Measurements from ENCODE around the gene ZNF507.

The ZNF507 gene

DNA sequence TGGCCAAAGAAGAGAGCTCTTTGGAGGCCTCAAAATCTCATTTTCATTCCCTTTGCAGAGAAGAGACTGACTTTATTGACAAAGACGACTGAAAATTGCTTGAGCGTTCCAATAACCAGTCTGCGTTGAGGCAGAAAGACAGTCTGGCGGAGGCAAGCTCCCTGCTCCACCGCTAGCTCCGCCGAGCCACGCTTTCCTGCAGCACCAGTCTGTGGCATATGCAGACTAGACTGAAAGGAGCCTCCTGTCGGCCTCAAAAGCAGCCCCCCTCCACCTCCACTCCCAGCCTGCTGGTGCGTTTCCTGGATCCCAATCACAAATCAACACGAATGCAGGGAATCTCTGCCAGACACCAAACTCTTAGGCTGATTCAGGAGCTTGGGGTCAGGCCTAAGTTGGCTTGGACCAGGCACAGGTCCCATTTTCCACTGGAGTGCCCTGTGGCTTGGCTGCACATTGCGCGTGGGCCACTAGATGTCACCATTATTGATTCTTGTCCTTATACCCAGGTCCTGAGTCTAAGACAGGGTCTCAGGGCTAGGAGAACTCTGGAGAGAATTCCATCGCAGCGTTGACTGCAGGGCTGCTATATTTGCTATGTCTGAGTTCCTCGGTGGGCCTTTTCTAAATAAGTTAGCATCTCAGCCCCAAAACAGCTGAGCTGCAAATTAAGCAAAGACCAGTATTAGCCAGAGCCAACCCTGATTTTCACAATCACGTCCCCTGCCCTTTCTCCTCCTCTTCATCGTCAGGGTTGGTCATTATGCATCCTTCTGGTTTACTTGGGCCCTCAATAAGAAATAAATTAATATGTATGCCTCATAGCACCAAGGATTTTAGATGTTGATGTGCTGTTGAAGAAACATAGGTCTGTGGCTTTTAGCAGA, 5.2 kb upstream of the ZNF507 start:
- DNase-seq (ENCODE audit: low read depth) = peak; percentile 20

DNA sequence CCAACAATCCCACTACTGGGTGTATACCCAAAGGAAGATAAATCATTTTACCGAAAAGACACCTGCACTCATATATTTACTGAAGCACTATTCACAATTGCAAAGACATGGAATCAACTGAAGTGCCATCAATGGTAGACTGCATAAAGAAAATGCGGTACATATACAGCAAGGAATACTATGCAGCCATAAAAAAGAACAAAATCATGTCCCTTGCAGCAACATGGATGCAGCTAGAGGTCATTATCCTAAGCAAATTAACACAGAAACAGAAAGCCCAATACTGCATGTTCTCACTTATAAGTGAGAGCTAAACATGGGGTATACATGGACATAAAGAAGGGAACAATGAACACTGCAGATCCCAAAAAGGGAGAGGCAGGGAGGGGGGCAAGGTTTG, 2.7 kb upstream of the ZNF507 start:
- no peak for DNase-seq (ENCODE audit: low read depth)

GRCh38 chr19:32343550-32344262, 1.7 kb upstream of the ZNF507 start:
- DNase-seq (ENCODE audit: low read depth) = no peak

GRCh38 chr19:32346901-32347300, 1.5 kb downstream of the ZNF507 start:
- DNase-seq (ENCODE audit: low read depth) = no peak

- DNase-seq (ENCODE audit: low read depth) = no peak
These were observed 2.2 kb downstream of the ZNF507 start for GRCh38 chr19:32347573-32347972.

DNA sequence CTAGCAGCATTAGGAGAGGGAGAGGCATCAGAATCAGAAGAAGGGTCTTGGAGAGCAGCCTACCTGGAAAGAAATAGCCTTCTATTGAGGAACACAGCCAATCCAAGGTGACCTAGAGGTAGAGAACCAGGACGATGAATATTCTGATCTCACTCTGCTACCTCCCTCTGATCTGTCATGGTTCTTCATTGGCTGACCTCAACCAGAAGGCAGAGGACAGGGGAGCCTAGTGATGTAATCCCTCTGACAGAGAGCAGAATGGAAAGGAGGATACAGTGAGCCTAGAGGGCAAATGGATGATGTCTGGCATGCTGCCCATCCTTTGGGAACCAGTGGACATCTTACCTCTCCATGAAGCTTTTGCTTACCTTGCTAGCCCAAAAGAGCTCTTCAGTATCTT, 3.6 kb downstream of the ZNF507 start:
- no peak for DNase-seq (ENCODE audit: low read depth)

- DNase-seq (ENCODE audit: low read depth) = no peak
These were observed 4.5 kb downstream of the ZNF507 start for GRCh38 chr19:32349724-32350470.

DNA sequence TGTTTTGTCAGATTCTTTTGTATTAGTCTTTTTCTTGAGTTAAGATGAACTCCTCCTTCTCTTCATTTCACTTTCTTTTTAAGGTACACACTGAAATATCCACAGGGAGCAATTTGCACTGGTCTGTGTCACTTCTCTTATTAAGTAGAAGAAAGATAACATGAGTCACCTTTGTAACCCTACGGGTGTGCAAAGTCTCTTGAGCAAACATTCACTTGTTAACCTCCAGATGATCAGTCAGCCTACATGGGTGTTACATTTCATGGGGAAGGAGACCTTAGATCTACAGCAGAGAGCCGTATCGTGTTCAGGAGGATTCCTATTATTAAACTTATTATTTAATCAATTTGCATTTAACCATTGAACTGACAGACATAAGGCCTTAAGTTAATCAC, 5.1 kb downstream of the ZNF507 start:
- no peak for DNase-seq (ENCODE audit: low read depth)

DNA sequence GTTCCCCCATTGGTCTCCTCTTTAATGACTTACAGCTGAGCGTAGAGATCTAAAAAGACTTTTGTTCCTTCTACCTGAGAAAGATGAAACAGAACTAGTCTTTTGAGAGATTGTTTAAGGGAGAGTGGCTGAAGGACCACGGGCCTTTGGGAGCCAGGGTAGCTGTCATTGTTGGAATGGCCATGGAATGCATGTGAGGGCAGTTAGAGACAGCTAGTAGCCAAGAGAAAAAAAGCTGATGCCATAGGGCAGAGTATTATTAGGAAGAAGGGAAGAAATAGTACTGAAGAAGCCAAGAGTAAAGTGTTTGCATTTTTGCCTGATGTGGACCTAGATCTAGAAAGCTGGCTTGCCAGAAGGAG, 5.6 kb downstream of the ZNF507 start:
- no peak for DNase-seq (ENCODE audit: low read depth)

DNA sequence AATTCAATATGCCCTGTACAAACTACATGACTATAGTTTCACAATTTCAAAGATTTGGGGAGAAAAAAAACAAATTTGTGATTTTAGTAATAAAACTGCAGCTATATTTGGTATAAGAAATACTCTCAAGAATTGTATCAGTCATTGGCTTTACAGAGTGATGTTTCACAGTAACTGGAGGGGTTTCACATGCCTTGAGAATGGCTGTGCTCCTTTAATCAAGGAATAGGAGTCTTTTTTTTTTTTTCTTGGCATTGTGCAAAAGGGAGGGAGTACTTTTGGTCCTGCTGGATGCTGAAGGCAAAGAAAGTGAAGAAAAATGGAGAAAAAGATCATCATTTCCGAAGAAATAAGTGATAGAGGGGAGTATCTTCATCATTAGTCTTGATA, 6.8 kb downstream of the ZNF507 start:
- no peak for DNase-seq (ENCODE audit: low read depth)

DNA sequence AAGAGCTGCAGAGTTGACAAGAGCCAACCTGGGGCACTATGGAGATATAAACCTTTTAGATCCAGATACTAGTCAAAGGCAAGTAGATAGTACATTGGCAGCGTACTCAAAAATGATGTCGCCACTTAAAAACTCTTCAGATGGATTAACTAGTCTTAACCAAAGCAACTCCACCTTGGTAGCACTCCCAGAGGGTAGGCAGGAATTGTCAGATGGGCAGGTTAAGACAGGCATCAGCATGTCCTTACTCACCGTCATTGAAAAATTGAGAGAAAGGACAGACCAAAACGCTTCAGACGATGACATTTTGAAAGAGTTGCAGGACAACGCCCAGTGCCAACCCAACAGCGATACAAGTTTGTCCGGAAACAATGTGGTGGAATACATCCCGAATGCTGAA, 8.9 kb downstream of the ZNF507 start:
- DNase-seq (ENCODE audit: low read depth) = no peak

- DNase-seq (ENCODE audit: low read depth) = no peak
These were observed 9.9 kb downstream of the ZNF507 start for GRCh38 chr19:32355309-32355708.

- DNase-seq (ENCODE audit: low read depth) = no peak
These were observed 12.3 kb downstream of the ZNF507 start for GRCh38 chr19:32357720-32358119.

- no peak for DNase-seq (ENCODE audit: low read depth)
These were observed 12.9 kb downstream of the ZNF507 start for GRCh38 chr19:32358321-32358720.

DNA sequence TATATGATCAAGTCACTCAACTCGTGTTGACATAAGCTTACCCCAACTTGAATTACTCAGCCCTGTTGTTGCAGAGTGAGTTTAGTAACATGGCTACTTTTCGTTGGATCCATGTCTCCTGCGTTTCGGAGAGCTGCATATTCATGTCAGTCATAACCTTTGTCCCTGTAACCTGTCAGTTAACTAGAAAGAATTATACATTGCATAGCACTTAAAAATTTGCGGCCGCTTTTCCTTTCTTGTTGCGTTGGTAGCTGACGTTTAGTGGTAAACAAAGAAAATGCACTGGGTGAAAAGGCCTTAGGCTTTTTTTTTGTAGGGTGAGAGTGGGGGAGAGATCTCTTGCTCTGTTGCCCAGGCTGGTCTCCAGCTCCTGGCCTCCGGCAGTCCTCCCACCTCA, 14.2 kb downstream of the ZNF507 start:
- DNase-seq (ENCODE audit: low read depth) = no peak

DNA sequence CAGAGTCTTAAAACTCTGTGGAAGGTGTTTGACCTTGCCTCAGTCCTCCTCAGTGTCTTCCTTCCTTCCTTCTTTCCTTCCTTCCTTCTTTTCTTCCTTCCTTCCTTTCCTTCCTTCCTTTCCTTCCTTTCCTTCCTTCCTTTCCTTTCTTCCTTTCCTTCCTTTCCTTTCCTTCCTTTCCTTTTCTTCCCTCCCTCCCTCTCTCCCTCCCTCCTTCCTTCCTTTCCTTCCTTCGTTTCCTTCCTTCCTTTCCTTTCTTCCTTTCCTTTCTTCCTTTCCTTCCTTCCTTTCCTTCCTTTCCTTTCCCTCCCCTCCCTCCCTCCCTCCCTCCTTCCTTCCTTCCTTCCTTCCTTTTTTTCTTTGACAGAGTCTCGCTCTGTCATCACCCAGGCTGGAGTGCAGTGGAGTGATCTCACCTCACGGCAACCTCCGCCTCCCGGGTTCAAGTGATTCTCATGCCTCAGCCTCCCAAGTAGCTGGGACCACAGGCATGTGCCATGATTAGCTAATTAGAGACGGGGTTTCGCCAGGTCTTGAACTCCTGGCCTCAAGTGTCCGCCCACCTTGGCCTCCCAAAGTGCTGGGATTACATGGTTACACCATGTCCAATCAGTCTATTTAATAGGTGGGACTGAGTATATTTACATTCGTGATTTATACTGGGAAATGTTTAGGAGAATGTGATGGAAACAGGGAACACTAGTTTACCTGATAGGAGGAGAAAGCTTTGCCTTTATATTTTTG, 16.3 kb downstream of the ZNF507 start:
- DNase-seq (ENCODE audit: low read depth) = no peak

DNA sequence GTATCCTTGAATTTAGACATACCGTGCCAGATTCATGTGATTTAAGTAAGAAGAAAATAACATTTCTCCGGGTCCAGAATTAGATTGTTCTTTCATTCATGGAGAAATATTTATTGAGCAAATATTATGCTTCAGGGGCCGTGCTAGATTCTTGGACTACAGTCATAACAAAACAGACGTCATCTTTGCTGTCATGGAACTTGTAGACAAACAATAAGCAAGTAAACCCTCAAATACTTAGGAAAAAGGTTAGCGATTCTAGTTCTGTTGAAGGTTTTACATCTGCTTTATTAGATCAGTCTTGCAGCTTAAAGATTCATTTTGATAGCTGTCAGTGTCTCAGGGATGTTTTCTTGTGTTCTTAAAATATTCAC, 16.9 kb downstream of the ZNF507 start:
- no peak for DNase-seq (ENCODE audit: low read depth)

- DNase-seq (ENCODE audit: low read depth) = no peak
These were observed 17.8 kb downstream of the ZNF507 start for GRCh38 chr19:32363175-32363574.

- DNase-seq (ENCODE audit: low read depth) = no peak
These were observed 18.2 kb downstream of the ZNF507 start for GRCh38 chr19:32363632-32364031.

- no peak for DNase-seq (ENCODE audit: low read depth)
These were observed 18.6 kb downstream of the ZNF507 start for GRCh38 chr19:32364040-32364439.

DNA sequence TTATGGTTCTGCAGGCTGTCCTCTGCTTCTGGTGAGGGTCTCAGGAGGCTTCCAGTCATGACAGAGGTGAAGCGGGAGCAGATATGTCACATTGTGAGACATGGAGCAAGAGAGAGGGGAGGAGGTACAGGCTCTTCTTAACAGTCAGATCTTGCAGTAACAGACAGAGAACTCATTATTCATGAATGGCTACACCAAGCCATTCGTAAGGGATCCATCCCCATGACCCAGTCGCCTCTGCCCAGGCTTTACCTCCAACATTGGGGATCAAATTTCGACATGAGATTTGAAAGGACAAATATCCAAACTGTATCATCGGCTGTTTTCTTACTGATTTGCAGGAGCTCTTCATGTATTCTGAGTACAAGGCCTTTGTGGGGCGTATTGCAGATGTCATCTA, 21.7 kb downstream of the ZNF507 start:
- DNase-seq (ENCODE audit: low read depth) = no peak

DNA sequence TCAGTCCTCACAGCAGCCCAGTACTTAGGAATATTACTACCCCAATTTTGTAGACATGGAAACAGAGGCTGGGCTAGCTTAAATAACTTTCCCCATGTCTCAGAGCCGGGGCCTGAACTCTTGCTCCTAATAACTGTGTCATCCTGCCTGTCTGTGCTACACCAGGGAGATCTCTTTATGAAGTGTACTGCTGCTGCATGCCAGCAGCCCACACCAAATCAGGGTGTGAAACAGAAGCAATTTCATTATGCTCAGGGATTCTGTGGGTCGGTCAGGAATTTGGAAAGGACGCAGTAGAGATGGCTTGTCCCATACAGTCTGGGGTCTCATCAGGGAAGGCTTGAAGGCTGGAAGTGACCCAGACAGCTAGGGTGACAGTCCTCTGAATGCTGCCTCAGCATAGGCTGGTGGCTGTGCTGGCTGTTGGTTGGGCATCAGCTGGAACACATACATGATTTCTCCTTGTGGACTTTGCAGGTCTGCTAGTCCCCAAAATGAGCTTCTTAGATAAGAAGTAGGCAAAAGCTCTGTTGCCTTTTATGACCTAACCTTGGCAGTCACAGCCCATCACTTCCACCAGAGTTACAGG, 22.6 kb downstream of the ZNF507 start:
- no peak for DNase-seq (ENCODE audit: low read depth)
